Spinal cord (tissue), 10 donors: ENCODE measurements around the gene MSH6. TPM values are rescaled to one million over a fixed set of nuclear protein-coding genes. Genes with fewer than 3 reads are reported as not detected.
A peak's percentile ranks its signal among the peaks of the same experiment; 100 is the strongest.

Experiments used
- DNase-seq, 6 donors: peaks; one replicate each; pipeline versions ENCODE4 v3.0.0 to v3.0.0-alpha.2; 2013 to 2015; ENCODE audit warnings: low spot score in 6 of 6, low read depth in 4 of 6
- H3K27ac ChIP-seq: one replicate; pipeline ENCODE4 v1.5.1; 2013; ENCODE audit warnings: low read depth, low read length, control low read depth
- H3K27me3 ChIP-seq: one replicate; pipeline ENCODE4 v1.6.1; 2013; ENCODE audit warnings: low read length; ENCODE audit not compliant: control insufficient read depth, insufficient read depth
- H3K36me3 ChIP-seq: one replicate; pipeline ENCODE4 v1.6.1; 2013; ENCODE audit warnings: low read length; ENCODE audit not compliant: control insufficient read depth, insufficient read depth
- H3K4me1 ChIP-seq: one replicate; pipeline ENCODE4 v1.6.1; 2013; ENCODE audit warnings: low read length; ENCODE audit not compliant: control insufficient read depth, insufficient read depth
- H3K4me3 ChIP-seq: one replicate; pipeline ENCODE4 v1.5.1; 2013; ENCODE audit warnings: low read depth, low read length, control low read depth
- H3K9me3 ChIP-seq: one replicate; pipeline ENCODE4 v1.6.1; 2013; ENCODE audit warnings: low read length; ENCODE audit not compliant: control insufficient read depth, insufficient read depth
- WGBS: methylation state at CpG from one replicate; pipeline ENCODE4 v1.1.5; 2013; ENCODE audit warnings: missing lambda C conversion rate; ENCODE audit not compliant: insufficient coverage; 5-methylcytosine and 5-hydroxymethylcytosine counted together
- polyA plus RNA-seq, 2 donors: library from polyadenylated mRNA; unstranded; fragments of 120-200 nt; gene quantifications; one replicate each; pipeline ENCODE4 v1.2.1, GENCODE V29; 2013; ENCODE audit not compliant: insufficient read length in 2 of 2
- total RNA-seq, 2 donors: library from RNA; depleted of rRNA in 1 of 2; stranded (reverse); fragments of 120-200 nt in 1 of 2; fragments of >200 nt in 1 of 2; gene quantifications; one replicate each; pipeline versions ENCODE4 v1.2.3 to v1.2.4, GENCODE V29; 2013 to 2014
- donor health status: healthy.

Gene MSH6
- total and polyA plus RNA-seq, 4 donors: 40.0 to 67.9 (median 54.7) TPM

DNA sequence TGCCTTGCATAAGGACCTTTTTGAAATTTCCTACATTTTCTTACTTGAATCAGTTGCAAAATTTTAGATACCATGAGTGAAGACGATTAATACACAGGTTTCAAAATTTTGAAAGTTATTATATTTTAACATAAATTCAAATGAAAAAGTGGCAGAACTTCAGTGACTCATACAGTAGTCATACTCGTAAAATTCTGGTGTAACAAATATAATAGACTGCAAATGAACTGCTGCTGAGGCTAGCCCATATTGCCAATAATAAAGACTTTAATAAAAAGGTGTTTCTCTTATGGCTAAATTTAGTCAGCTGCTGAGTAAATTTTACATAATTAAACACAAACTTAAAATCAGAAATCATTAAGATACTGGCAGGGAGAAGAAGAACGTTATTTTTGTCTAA, 36.9 kb downstream of the MSH6 start:
- peaks cover 36% of the 10 kb centered on the region for H3K36me3 ChIP-seq
- no CpG with 5 or more reads among the region's 3 CpGs for WGBS
- no peaks in the 10 kb centered on the region for H3K9me3 ChIP-seq
- no peak overlapping the region for H3K27ac ChIP-seq
- H3K4me1 ChIP-seq: no peaks in the 10 kb centered on the region
- H3K27me3 ChIP-seq: no peaks in the 10 kb centered on the region
- H3K4me3 ChIP-seq: no peak overlapping the region
- no peak for DNase-seq

DNA sequence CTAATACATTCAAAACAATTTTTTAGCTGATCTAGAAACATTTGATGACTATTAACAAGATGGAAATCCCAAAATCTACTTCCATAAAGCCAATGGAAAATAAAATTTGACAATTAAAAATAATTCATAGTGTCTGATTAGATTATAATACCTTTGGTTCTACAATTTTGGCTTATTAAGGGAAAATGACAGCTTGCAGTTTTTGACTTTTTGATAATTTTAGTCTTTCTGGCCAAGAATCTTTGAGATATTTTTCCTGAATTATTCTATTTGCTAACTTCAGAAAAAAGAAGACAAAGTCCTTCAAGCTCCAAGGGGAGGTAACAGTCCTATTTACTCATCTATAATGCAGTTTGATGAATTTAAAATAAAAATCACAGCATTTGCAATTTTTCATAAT, 39.6 kb downstream of the MSH6 start:
- H3K9me3 ChIP-seq: no peaks in the 10 kb centered on the region
- no peaks in the 10 kb centered on the region for H3K27me3 ChIP-seq
- H3K36me3 ChIP-seq: peaks cover 35% of the 10 kb centered on the region
- no peak for DNase-seq
- no peaks in the 10 kb centered on the region for H3K4me1 ChIP-seq
- H3K4me3 ChIP-seq: no peak overlapping the region
- no peak overlapping the region for H3K27ac ChIP-seq

DNA sequence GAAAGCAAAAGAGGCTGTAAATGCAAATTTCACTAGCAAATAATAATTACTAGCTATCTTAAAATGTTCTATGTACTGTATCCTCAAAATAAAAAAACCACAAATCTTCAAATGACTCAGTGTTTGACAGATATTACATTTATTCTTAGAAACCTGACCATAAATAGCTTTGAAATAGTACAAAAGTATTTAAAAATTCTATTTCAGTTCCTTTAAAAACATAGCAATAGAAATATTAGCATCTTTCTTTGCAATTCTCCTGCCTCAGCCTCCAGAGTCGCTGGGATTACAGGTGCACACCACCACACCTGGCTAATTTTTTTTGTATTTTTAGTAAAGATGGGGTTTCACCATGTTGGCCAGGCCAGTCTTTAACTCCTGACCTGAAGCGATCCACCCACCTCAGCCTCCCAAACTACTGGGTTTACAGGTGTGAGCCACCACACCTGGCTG, 50.6 kb downstream of the MSH6 start:
- no peaks in the 10 kb centered on the region for H3K27me3 ChIP-seq
- WGBS: no CpG with 5 or more reads among the region's 2 CpGs
- H3K36me3 ChIP-seq: peaks cover 32% of the 10 kb centered on the region

DNA sequence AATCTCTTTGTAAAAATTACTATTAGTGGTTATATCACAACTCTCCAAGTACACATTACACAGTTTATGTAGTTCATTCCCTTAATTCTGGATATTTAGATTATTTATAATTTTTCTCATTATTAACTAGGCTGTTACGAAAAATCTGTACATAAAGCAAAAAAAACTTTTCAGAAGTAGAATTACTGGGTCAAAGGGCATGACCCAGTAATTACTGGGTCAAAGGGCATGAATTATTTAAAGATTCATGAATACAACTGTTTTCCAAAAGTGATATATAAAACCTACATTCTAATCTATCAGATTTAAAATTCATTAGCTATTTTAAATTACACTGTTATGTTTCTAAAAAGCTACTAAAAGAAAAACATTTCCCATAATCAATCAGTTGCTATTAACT, 55.3 kb downstream of the MSH6 start:
- H3K4me1 ChIP-seq: no peaks in the 10 kb centered on the region
- H3K27ac ChIP-seq: no peak overlapping the region
- WGBS: no CpG with 5 or more reads among the region's 1 CpG
- no peaks in the 10 kb centered on the region for H3K27me3 ChIP-seq
- no peak overlapping the region for H3K4me3 ChIP-seq
- DNase-seq: no peak
- peaks cover 30% of the 10 kb centered on the region for H3K36me3 ChIP-seq
- H3K9me3 ChIP-seq: no peaks in the 10 kb centered on the region

More for the DNA sequence above, 50.6 kb downstream of the MSH6 start:
- H3K9me3 ChIP-seq: no peaks in the 10 kb centered on the region
- no peak overlapping the region for H3K27ac ChIP-seq
- no peak for DNase-seq
- no peaks in the 10 kb centered on the region for H3K4me1 ChIP-seq
- no peak overlapping the region for H3K4me3 ChIP-seq

DNA sequence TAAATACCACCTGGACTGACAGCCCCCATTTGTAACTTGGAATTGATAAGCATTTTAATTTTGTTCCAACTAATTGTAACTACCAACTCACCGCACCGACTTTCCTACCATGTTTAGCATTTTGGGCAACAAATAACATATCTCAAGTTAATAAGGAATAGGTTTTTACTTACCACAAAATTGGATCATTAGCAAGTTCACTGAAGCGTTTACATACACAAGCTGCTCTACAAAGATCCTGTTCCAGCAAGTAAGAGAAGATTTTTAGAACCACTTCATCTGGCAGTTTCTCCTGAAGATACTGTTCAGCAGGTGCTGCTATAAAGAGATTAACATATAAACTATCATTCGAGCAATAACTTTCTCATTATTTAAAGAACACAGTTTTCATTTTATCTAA, 55.7 kb downstream of the MSH6 start:
- DNase-seq: peak in 1 of 6 donors; percentile 36
- H3K36me3 ChIP-seq: peaks cover 29% of the 10 kb centered on the region
- WGBS: no CpG with 5 or more reads among the region's 4 CpGs

DNA sequence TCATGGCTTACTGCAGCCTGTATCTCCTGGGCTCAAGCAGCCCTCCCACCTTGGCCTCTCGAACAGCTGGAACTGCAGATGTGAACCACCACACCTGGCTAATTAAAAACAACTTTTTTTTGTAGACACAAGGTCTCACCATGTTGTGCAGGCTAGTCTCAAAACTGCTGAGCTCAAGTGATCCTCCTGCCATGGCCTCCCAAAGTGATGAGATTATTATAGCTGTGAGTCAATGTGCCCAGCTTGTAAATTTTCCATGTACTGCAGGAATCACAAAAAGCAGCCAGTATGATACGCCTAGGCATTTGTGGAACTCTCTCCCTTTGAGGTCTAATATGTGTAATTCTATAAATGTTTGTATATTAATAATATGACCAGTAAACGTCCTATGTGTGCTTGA, 59.9 kb downstream of the MSH6 start:
- H3K27ac ChIP-seq: no peak overlapping the region

More for the DNA sequence above, 55.7 kb downstream of the MSH6 start:
- Histone ChIP-seq H3K4me3 (no peak overlapping the region), H3K27me3 (no peaks in the 10 kb centered on the region), H3K4me1 (no peaks in the 10 kb centered on the region), H3K27ac (no peak overlapping the region), H3K9me3 (no peaks in the 10 kb centered on the region)

DNA sequence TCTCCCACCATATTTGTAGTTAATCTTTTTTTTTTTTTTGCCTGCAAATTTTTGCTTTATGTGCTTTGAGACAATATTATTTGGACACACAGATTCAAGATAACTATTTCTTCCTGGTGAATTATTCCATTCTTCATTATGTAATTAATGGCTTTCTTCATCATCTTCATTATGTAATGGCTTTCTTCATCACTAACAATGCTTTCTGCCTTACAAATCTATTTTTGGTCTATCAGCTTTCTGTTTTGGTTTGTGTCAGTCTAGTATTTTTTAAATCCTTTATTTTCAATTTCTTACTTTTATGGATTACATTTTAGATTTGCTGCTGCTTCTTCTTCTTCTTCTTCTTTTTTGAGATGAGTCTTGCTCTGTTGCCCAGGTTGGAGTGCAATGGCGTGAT, 60.5 kb downstream of the MSH6 start:
- Histone ChIP-seq H3K27ac (no peak overlapping the region), H3K36me3 (peaks cover 4% of the 10 kb centered on the region), H3K4me3 (no peak overlapping the region), H3K9me3 (no peaks in the 10 kb centered on the region), H3K4me1 (no peaks in the 10 kb centered on the region), H3K27me3 (no peaks in the 10 kb centered on the region)
- no peak for DNase-seq
- WGBS: no CpG with 5 or more reads among the region's 1 CpG

More for the DNA sequence above, 59.9 kb downstream of the MSH6 start:
- Histone ChIP-seq H3K4me3 (no peak overlapping the region), H3K9me3 (no peaks in the 10 kb centered on the region), H3K36me3 (peaks cover 7% of the 10 kb centered on the region), H3K4me1 (no peaks in the 10 kb centered on the region), H3K27me3 (no peaks in the 10 kb centered on the region)
- WGBS: 83% methylated on average over 1 of the region's 3 CpGs
- no peak for DNase-seq

DNA sequence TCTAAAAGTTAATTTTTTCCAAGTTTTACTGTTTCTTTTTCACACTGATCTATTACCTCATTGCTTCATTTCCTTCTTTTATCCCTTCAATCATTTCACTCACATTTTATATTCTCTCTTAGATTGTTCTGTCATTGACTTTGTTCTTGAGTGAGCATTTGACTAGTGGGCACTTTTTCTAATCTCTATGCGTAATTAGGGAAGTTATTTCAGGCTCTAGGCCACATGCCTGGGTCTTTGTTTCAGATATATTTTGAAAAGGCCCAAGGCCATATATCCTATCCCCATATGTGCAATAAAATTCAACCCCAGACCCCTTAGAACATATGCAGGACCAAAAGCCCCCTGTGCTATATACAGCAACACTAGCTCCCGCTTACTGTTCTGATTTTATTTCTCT, 61.2 kb downstream of the MSH6 start:
- no peak for DNase-seq

DNA sequence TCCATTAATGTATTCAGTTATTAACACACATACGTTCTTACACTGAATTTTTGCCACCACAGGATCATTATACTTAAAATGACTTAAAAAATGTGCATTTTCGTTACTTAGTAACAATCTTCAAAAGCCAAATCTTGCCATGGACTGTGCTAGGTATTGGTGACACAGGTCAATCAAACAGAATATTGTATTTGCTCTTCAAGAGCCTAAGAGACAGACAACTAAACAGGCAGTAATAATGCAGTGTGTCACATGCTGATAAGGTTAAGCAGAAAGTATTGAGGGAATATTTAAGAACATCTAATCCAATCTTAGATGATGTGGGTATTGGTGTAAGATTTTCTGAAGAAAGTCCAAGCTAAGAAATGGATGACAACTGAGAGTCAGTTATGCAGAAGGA, 66.4 kb downstream of the MSH6 start:
- no peak for DNase-seq
- Histone ChIP-seq H3K27me3 (no peaks in the 10 kb centered on the region), H3K4me1 (no peaks in the 10 kb centered on the region), H3K9me3 (no peaks in the 10 kb centered on the region), H3K4me3 (no peak overlapping the region), H3K27ac (no peak overlapping the region), H3K36me3 (no peaks in the 10 kb centered on the region)
- WGBS: 100% methylated on average over 1 of the region's 2 CpGs

More for the DNA sequence above, 61.2 kb downstream of the MSH6 start:
- Histone ChIP-seq H3K9me3 (no peaks in the 10 kb centered on the region), H3K36me3 (peaks cover 4% of the 10 kb centered on the region), H3K4me3 (no peak overlapping the region), H3K27ac (no peak overlapping the region), H3K4me1 (no peaks in the 10 kb centered on the region), H3K27me3 (no peaks in the 10 kb centered on the region)
- WGBS: no CpG with 5 or more reads among the region's 2 CpGs

DNA sequence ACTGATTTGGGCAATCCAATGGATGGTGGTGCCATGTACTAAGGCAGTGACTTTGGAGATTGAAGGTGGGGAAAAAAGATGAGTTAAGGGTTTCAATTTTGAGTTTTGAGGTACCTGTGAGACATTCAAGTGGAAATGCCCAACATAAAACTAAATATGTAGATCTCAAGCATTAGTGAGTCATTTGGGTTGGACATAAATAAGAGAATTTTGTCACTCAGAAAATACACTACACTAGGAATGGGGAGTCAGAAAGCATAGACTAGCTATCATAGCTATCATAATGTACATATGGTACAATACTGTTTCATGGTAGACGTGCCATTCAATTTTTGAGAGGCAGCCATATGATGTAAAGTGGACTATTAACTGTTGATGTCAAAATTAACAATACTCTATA, 67.3 kb downstream of the MSH6 start:
- H3K27me3 ChIP-seq: no peaks in the 10 kb centered on the region
- no peak overlapping the region for H3K4me3 ChIP-seq
- H3K4me1 ChIP-seq: no peaks in the 10 kb centered on the region
- no peaks in the 10 kb centered on the region for H3K36me3 ChIP-seq
- H3K27ac ChIP-seq: no peak overlapping the region
- WGBS: no CpG with 5 or more reads among the region's 1 CpG
- no peaks in the 10 kb centered on the region for H3K9me3 ChIP-seq
- no peak for DNase-seq
